SK-N-SH treated with all-trans-retinoic acid at 6 μM for 48 hours (cell line): ENCODE data around the gene UBE2I.

Experiments
- ATAC-seq: fragments of 200-7000 bp; cut with Tn5 transposase; 3 replicates; pipeline ENCODE4 v1.9.1; 2020; ENCODE audit warnings: mild to moderate bottlenecking, moderate library complexity
- ARNTL ChIP-seq: fragments of 450-650 bp; formaldehyde crosslinking; IDR thresholded peaks from 2 replicates; pipeline ENCODE4 v1.5.0; 2020; ENCODE audit warnings: low read depth, mild to moderate bottlenecking, moderate library complexity, borderline replicate concordance
- BACH2 ChIP-seq: fragments of 250-450 bp; sonication (Bioruptor Pico); IDR thresholded peaks from 2 replicates; pipeline ENCODE4 v1.9.0; 2021; ENCODE audit warnings: mild to moderate bottlenecking, borderline replicate concordance
- CSDC2 ChIP-seq: fragments of 250-450 bp; sonication (Bioruptor Pico); IDR thresholded peaks from 2 replicates; pipeline ENCODE4 v1.5.0; 2020; ENCODE audit warnings: mild to moderate bottlenecking, moderate library complexity
- ESRRG ChIP-seq: fragments of 250-450 bp; sonication (Bioruptor Pico); IDR thresholded peaks from 2 replicates; pipeline ENCODE4 v1.6.1; 2021; ENCODE audit warnings: mild to moderate bottlenecking
- GLIS3 ChIP-seq: fragments of 250-450 bp; sonication (Bioruptor Pico); IDR thresholded peaks from 2 replicates; pipeline ENCODE4 v1.5.0; 2020; ENCODE audit warnings: mild to moderate bottlenecking, moderate library complexity
- ISL1 ChIP-seq: fragments of 250-450 bp; sonication (Bioruptor Pico); IDR thresholded peaks from 2 replicates; pipeline ENCODE4 v2.1.2; 2022; ENCODE audit warnings: mild to moderate bottlenecking, moderate library complexity
- OSR1 ChIP-seq: fragments of 250-450 bp; sonication (Bioruptor Pico); IDR thresholded peaks from 2 replicates; pipeline ENCODE4 v1.8.0; 2022; ENCODE audit warnings: moderate library complexity, mild to moderate bottlenecking, inconsistent platforms
- PPARA ChIP-seq: fragments of 250-450 bp; sonication (Bioruptor Pico); IDR thresholded peaks from 2 replicates; pipeline ENCODE4 v1.5.0; 2020; ENCODE audit warnings: mild to moderate bottlenecking, borderline replicate concordance
- RARB ChIP-seq: fragments of 250-450 bp; sonication (Bioruptor Pico); IDR thresholded peaks from 2 replicates; pipeline ENCODE4 v1.8.0; 2021; ENCODE audit warnings: mild to moderate bottlenecking, moderate library complexity
- SNAI2 ChIP-seq: fragments of 250-450 bp; sonication (Bioruptor Pico); IDR thresholded peaks from 2 replicates; pipeline ENCODE4 v1.5.0; 2020; ENCODE audit warnings: mild to moderate bottlenecking, moderate library complexity
- TCF4 ChIP-seq: fragments of 250-450 bp; sonication (Bioruptor Pico); IDR thresholded peaks from 2 replicates; pipeline ENCODE4 v1.8.0; 2021; ENCODE audit warnings: mild to moderate bottlenecking, moderate library complexity, borderline replicate concordance
- TOX ChIP-seq: fragments of 250-450 bp; sonication (Bioruptor Pico); IDR thresholded peaks from 2 replicates; pipeline ENCODE4 v1.8.0; 2021; ENCODE audit warnings: mild to moderate bottlenecking, moderate library complexity, borderline replicate concordance
- ZC3H10 ChIP-seq: fragments of 250-450 bp; sonication (Bioruptor Pico); IDR thresholded peaks from 2 replicates; pipeline ENCODE4 v1.5.1; 2021; ENCODE audit warnings: mild to moderate bottlenecking, moderate library complexity
- ZFP3 ChIP-seq: fragments of 250-450 bp; sonication (Bioruptor Pico); IDR thresholded peaks from 2 replicates; pipeline ENCODE4 v1.5.0; 2020; ENCODE audit warnings: mild to moderate bottlenecking, moderate library complexity
- ZFP30 ChIP-seq: fragments of 450-650 bp; formaldehyde crosslinking; IDR thresholded peaks from 2 replicates; pipeline ENCODE4 v1.5.0; 2022; ENCODE audit warnings: mild to moderate bottlenecking, moderate library complexity
- ZNF565 ChIP-seq: fragments of 450-650 bp; formaldehyde crosslinking; conservative IDR thresholded peaks from 2 replicates; pipeline ENCODE4 v1.5.0; 2020; ENCODE audit warnings: low read depth, mild to moderate bottlenecking, moderate library complexity
- ZNF70 ChIP-seq: fragments of 450-650 bp; formaldehyde crosslinking; IDR thresholded peaks from 2 replicates; pipeline ENCODE4 v1.5.0; 2020; ENCODE audit warnings: mild to moderate bottlenecking, moderate library complexity
- TF ChIP-seq, protein P1 (sequence below): fragments of 250-450 bp; sonication (Bioruptor Pico); IDR thresholded peaks from 2 replicates; pipeline ENCODE4 v1.5.1; 2020; ENCODE audit warnings: low read depth, mild to moderate bottlenecking, moderate library complexity
- TF ChIP-seq, protein P2 (sequence below): fragments of 250-450 bp; sonication (Bioruptor Pico); IDR thresholded peaks from 2 replicates; pipeline ENCODE4 v1.5.1; 2021; ENCODE audit warnings: mild to moderate bottlenecking, moderate library complexity
- TF ChIP-seq, protein P3 (sequence below): fragments of 250-450 bp; sonication (Bioruptor Pico); IDR thresholded peaks from 2 replicates; pipeline ENCODE4 v1.8.0; 2021; ENCODE audit warnings: low read depth, mild to moderate bottlenecking, moderate library complexity, borderline replicate concordance
- TF ChIP-seq, protein P4 (sequence below): fragments of 250-450 bp; sonication (Bioruptor Pico); IDR thresholded peaks from 2 replicates; pipeline ENCODE4 v1.8.0; 2020; ENCODE audit warnings: mild to moderate bottlenecking, moderate library complexity, borderline replicate concordance
- TF ChIP-seq, protein P5 (sequence below): fragments of 250-450 bp; sonication (Bioruptor Pico); IDR thresholded peaks from 2 replicates; pipeline ENCODE4 v1.5.0; 2020; ENCODE audit warnings: mild to moderate bottlenecking, moderate library complexity

UBE2I gene

DNA sequence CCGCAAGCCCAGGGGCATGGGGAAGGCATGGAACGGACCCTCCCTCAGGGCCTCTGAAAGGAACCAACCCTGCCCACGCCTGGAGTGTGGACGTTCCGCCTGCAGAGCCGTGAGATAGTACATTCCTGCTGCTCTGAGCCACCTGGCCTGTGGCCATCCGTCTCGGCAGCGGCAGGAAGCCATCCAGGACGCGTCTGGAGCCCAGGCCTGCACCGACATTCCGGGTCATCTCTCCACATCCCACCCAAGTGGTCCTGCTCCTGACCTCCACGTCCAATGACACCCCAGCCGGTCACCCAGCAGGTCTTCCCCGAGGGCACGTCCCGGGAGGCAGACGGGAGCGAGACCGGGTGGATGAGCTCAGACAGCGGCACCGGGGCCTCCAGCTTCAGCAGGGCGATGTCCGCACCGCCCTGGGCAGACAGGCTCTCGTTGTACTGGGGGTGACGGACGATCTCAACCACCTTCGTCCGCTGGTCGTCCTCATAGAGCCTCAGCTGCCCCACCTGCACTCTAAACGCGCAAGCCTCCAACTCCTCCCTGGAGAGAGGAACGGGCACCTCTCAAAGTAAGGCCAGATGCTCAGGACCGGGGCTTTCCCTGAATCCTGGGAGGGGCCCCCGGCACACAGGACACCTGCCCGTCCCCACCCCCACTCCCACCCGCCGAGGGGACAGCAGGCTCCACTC, 21.3 kb upstream of the UBE2I start:
- peak; percentile 68 for ATAC-seq
- TF ChIP-seq BACH2 (CRISPR knock-in tag) (no peak), ISL1 (no peak), ARNTL (no peak), CSDC2 (CRISPR knock-in tag) (no peak), TCF4 (no peak), GLIS3 (CRISPR knock-in tag) (no peak), ZNF565 (CRISPR knock-in tag) (no peak), RARB (CRISPR knock-in tag) (no peak), OSR1 (CRISPR knock-in tag) (no peak), ZFP30 (CRISPR knock-in tag) (no peak), PPARA (no peak), ESRRG (CRISPR knock-in tag) (no peak), ZNF70 (CRISPR knock-in tag) (no peak)
- TF ChIP-seq, protein P1, sequence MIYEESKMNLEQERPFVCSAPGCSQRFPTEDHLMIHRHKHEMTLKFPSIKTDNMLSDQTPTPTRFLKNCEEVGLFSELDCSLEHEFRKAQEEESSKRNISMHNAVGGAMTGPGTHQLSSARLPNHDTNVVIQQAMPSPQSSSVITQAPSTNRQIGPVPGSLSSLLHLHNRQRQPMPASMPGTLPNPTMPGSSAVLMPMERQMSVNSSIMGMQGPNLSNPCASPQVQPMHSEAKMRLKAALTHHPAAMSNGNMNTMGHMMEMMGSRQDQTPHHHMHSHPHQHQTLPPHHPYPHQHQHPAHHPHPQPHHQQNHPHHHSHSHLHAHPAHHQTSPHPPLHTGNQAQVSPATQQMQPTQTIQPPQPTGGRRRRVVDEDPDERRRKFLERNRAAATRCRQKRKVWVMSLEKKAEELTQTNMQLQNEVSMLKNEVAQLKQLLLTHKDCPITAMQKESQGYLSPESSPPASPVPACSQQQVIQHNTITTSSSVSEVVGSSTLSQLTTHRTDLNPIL (CRISPR knock-in tag) = no peak
- TF ChIP-seq, protein P2, sequence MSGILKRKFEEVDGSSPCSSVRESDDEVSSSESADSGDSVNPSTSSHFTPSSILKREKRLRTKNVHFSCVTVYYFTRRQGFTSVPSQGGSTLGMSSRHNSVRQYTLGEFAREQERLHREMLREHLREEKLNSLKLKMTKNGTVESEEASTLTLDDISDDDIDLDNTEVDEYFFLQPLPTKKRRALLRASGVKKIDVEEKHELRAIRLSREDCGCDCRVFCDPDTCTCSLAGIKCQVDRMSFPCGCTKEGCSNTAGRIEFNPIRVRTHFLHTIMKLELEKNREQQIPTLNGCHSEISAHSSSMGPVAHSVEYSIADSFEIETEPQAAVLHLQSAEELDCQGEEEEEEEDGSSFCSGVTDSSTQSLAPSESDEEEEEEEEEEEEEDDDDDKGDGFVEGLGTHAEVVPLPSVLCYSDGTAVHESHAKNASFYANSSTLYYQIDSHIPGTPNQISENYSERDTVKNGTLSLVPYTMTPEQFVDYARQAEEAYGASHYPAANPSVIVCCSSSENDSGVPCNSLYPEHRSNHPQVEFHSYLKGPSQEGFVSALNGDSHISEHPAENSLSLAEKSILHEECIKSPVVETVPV (CRISPR knock-in tag) = no peak
- TF ChIP-seq, protein P3, sequence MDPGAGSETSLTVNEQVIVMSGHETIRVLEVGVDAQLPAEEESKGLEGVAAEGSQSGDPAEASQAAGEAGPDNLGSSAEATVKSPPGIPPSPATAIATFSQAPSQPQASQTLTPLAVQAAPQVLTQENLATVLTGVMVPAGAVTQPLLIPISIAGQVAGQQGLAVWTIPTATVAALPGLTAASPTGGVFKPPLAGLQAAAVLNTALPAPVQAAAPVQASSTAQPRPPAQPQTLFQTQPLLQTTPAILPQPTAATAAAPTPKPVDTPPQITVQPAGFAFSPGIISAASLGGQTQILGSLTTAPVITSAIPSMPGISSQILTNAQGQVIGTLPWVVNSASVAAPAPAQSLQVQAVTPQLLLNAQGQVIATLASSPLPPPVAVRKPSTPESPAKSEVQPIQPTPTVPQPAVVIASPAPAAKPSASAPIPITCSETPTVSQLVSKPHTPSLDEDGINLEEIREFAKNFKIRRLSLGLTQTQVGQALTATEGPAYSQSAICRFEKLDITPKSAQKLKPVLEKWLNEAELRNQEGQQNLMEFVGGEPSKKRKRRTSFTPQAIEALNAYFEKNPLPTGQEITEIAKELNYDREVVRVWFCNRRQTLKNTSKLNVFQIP (CRISPR knock-in tag) = no peak
- TF ChIP-seq, protein P4, sequence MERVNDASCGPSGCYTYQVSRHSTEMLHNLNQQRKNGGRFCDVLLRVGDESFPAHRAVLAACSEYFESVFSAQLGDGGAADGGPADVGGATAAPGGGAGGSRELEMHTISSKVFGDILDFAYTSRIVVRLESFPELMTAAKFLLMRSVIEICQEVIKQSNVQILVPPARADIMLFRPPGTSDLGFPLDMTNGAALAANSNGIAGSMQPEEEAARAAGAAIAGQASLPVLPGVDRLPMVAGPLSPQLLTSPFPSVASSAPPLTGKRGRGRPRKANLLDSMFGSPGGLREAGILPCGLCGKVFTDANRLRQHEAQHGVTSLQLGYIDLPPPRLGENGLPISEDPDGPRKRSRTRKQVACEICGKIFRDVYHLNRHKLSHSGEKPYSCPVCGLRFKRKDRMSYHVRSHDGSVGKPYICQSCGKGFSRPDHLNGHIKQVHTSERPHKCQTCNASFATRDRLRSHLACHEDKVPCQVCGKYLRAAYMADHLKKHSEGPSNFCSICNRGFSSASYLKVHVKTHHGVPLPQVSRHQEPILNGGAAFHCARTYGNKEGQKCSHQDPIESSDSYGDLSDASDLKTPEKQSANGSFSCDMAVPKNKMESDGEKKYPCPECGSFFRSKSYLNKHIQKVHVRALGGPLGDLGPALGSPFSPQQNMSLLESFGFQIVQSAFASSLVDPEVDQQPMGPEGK = no peak
- TF ChIP-seq, protein P5, sequence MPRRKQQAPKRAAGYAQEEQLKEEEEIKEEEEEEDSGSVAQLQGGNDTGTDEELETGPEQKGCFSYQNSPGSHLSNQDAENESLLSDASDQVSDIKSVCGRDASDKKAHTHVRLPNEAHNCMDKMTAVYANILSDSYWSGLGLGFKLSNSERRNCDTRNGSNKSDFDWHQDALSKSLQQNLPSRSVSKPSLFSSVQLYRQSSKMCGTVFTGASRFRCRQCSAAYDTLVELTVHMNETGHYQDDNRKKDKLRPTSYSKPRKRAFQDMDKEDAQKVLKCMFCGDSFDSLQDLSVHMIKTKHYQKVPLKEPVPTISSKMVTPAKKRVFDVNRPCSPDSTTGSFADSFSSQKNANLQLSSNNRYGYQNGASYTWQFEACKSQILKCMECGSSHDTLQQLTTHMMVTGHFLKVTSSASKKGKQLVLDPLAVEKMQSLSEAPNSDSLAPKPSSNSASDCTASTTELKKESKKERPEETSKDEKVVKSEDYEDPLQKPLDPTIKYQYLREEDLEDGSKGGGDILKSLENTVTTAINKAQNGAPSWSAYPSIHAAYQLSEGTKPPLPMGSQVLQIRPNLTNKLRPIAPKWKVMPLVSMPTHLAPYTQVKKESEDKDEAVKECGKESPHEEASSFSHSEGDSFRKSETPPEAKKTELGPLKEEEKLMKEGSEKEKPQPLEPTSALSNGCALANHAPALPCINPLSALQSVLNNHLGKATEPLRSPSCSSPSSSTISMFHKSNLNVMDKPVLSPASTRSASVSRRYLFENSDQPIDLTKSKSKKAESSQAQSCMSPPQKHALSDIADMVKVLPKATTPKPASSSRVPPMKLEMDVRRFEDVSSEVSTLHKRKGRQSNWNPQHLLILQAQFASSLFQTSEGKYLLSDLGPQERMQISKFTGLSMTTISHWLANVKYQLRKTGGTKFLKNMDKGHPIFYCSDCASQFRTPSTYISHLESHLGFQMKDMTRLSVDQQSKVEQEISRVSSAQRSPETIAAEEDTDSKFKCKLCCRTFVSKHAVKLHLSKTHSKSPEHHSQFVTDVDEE (CRISPR knock-in tag) = no peak
- TF ChIP-seq, all 23 proteins: peak for 0

DNA sequence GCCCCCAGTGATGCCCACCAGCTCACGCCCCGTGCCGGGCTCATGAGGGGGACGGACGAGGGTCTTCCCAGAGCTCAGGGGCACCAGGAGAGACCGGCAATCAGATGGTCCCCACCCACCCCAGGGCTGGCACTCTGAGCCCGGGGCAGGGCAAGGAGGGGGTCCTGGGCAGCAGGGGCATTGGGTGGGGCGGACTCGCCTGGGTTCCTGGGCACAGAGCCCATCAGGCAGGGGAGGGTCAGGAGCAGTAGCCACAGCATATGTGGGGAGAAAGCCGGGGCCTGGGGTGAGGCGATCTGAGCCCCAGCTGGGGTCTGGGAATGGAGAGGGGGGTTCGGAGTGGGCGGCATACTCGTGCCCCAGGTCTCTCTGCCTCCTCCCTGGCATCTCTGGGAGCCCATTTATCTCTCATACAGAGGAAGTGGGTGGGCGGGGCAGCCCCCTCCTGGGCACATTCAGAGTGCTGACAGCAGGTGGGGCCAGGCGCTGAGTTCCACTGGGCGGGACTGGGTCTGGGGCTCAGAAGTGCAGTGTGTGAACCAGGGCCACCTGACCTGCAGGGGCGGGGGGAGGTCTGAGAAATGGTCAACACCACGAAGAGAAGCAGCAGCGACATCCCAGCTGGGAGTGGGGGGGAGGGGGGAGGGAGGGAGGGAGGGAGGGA, 20.5 kb upstream of the UBE2I start:
- no peak for ATAC-seq
- TF ChIP-seq RARB (CRISPR knock-in tag) = no peak
- TF ChIP-seq, all 23 proteins: peak for 0

DNA sequence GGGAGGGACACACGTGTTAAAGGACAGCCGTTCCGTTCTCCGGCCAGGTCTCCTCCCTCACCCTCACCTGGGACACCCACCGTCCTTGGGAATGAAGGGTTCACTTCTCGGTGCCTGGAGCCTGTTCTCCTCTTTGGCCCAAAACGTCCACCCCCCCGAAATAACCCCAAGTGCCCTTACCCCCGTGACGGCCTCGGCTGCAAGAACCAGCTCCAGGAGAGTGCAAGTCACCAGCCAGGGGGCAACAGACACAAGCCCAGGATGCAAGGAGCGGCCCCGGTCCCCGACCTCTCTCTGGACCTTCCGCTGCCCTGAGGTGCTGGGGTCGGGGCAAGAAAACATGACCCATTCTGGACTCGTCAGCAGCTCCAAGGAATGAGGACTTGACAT, 20.0 kb upstream of the UBE2I start:
- TF ChIP-seq ZNF70 (CRISPR knock-in tag) = no peak
- TF ChIP-seq ARNTL = no peak
- TF ChIP-seq ZC3H10 (CRISPR knock-in tag) = no peak
- TF ChIP-seq, protein P4 = no peak
- TF ChIP-seq PPARA = no peak
- no peak for TF ChIP-seq SNAI2 (CRISPR knock-in tag)
- no peak for TF ChIP-seq ESRRG (CRISPR knock-in tag)
- no peak for TF ChIP-seq BACH2 (CRISPR knock-in tag)
- TF ChIP-seq TOX (CRISPR knock-in tag) = no peak
- no peak for TF ChIP-seq GLIS3 (CRISPR knock-in tag)
- TF ChIP-seq, protein P3 (CRISPR knock-in tag) = no peak
- TF ChIP-seq TCF4 = no peak
- no peak for TF ChIP-seq ZFP3 (CRISPR knock-in tag)
- TF ChIP-seq ISL1 = no peak
- TF ChIP-seq, protein P2 (CRISPR knock-in tag) = no peak
- no peak for ATAC-seq
